H1 (cell line): ENCODE results near the gene SRRM5. TPM values are rescaled to one million over a fixed set of nuclear protein-coding genes. Genes with fewer than 3 reads are reported as not detected.

Source experiments
- CTCF ChIA-PET: fragments of 300-600 bp; sonication (Branson Sonifier 250); formaldehyde crosslinking; loops from one replicate; lab custom pipeline; 2021; ENCODE audit not compliant: partially characterized antibody; lab: Charles Lee
- POLR2A ChIA-PET: fragments of 300-600 bp; sonication (Branson Sonifier 250); formaldehyde crosslinking; loops from one replicate; lab custom pipeline; 2021; ENCODE audit warnings: inconsistent platforms; ENCODE audit not compliant: partially characterized antibody; lab: Charles Lee
- DNase-seq, 2 experiments: peaks; one replicate each; pipeline versions ENCODE4 v3.0.0 to v3.0.0-alpha.2; 2010 to 2022; ENCODE audit warnings: low spot score in 2 of 2, low read depth in 1 of 2, mixed read lengths in 1 of 2
- FAIRE-seq: peaks from 2 replicates; lab custom pipeline; 2011; peaks lifted over from hg19 to GRCh38; lab: Jason Lieb, UNC
- H2AFZ ChIP-seq: 2 replicates; pipeline ENCODE4 v1.8.1; 2012; ENCODE audit warnings: low read length, inconsistent platforms
- H2AK5ac ChIP-seq: 2 replicates; pipeline ENCODE4 v1.6.1; 2013; ENCODE audit warnings: low read depth, low read length
- H2BK120ac ChIP-seq: replicated peaks from 2 replicates; pipeline ENCODE3; 2013; ENCODE audit warnings: low read depth, low read length, inconsistent platforms
- H2BK12ac ChIP-seq: 2 replicates; pipeline ENCODE4 v1.6.1; 2013; ENCODE audit warnings: low read depth, low read length
- H2BK15ac ChIP-seq: 2 replicates; pipeline ENCODE4 v1.6.1; 2013; ENCODE audit warnings: low read length
- H2BK20ac ChIP-seq: 2 replicates; pipeline ENCODE4 v1.6.1; 2013; ENCODE audit warnings: low read length
- H2BK5ac ChIP-seq: 2 replicates; pipeline ENCODE4 v1.6.1; 2013; ENCODE audit warnings: low read depth, low read length
- H3K14ac ChIP-seq: 2 replicates; pipeline ENCODE4 v1.6.1; 2013; ENCODE audit warnings: inconsistent platforms; ENCODE audit not compliant: insufficient read length
- H3K18ac ChIP-seq: 2 replicates; pipeline ENCODE4 v1.6.1; 2013; ENCODE audit warnings: low read length; ENCODE audit errors: extremely low read depth
- H3K23ac ChIP-seq: 2 replicates; pipeline ENCODE4 v1.6.1; 2013; ENCODE audit warnings: inconsistent platforms; ENCODE audit not compliant: insufficient read length
- H3K23me2 ChIP-seq: 2 replicates; pipeline ENCODE4 v1.6.1; 2013; ENCODE audit warnings: low read depth, low read length
- H3K27ac ChIP-seq: 2 replicates; pipeline ENCODE4 v1.6.1; 2011; ENCODE audit warnings: low read depth, low read length, inconsistent platforms
- H3K27me3 ChIP-seq, 4 experiments: replicated peaks in 1 of 4; 1 replicate in 1 of 4; 2 replicates in 3 of 4; pipeline versions ENCODE4 v1.6.1 to v1.8.1; 2011 to 2013; ENCODE audit warnings: low read length in 3 of 4, mild to moderate bottlenecking in 3 of 4, inconsistent platforms in 2 of 4, mixed read lengths in 2 of 4, moderate library complexity in 1 of 4; ENCODE audit not compliant: control insufficient read depth in 3 of 4, insufficient read depth in 3 of 4; ENCODE audit errors: extremely low read depth in 1 of 4
- H3K36me3 ChIP-seq, 4 experiments: 2 replicates each; pipeline versions ENCODE4 v1.6.1 to v1.8.1; 2011 to 2013; ENCODE audit warnings: mild to moderate bottlenecking in 4 of 4, low read length in 3 of 4, moderate library complexity in 2 of 4, control low read depth in 1 of 4, inconsistent platforms in 1 of 4; ENCODE audit not compliant: insufficient read depth in 4 of 4, control insufficient read depth in 2 of 4
- H3K4ac ChIP-seq: replicated peaks from 2 replicates; pipeline ENCODE3; 2013; ENCODE audit warnings: low read length, low read depth, mixed read lengths, inconsistent platforms; ENCODE audit not compliant: insufficient read length
- H3K4me1 ChIP-seq, 4 experiments: replicated peaks in 1 of 4; 1 replicate in 1 of 4; 2 replicates in 3 of 4; pipeline versions ENCODE4 v1.6.1 to v1.8.1; 2011 to 2013; ENCODE audit warnings: low read length in 3 of 4, inconsistent platforms in 2 of 4, mixed read lengths in 1 of 4; ENCODE audit not compliant: insufficient read depth in 4 of 4, control insufficient read depth in 3 of 4
- H3K4me2 ChIP-seq, 2 experiments: 2 replicates each; pipeline versions ENCODE4 v1.6.1 to v1.8.1; 2011 to 2013; ENCODE audit warnings: low read depth in 2 of 2, low read length in 2 of 2, control low read depth in 1 of 2, inconsistent platforms in 1 of 2, mild to moderate bottlenecking in 1 of 2; ENCODE audit not compliant: insufficient read depth in 1 of 2
- H3K4me3 ChIP-seq, 4 experiments: fragments of 200-600, 300-600 bp in 1 of 4; sonication (generic), shearing (Covaris generic), sonication (Bioruptor Twin) in 1 of 4; 2 replicates each; pipeline versions ENCODE4 v1.5.1 to v1.8.1; 2011 to 2016; ENCODE audit warnings: low read length in 4 of 4, low read depth in 3 of 4, control low read depth in 2 of 4, inconsistent platforms in 2 of 4, mild to moderate bottlenecking in 2 of 4, mixed read lengths in 1 of 4, moderate library complexity in 1 of 4; ENCODE audit not compliant: insufficient read depth in 2 of 4; ENCODE audit errors: extremely low read depth in 1 of 4
- H3K56ac ChIP-seq: replicated peaks from 2 replicates; pipeline ENCODE3; 2013; ENCODE audit warnings: low read depth, mild to moderate bottlenecking, mixed read lengths, low read length, inconsistent platforms; ENCODE audit not compliant: insufficient read length
- H3K79me1 ChIP-seq: 2 replicates; pipeline ENCODE4 v1.6.1; 2013; ENCODE audit warnings: low read depth, low read length, control low read depth
- H3K79me2 ChIP-seq, 2 experiments: 2 replicates each; pipeline versions ENCODE4 v1.6.1 to v1.8.1; 2012 to 2013; ENCODE audit warnings: low read length in 2 of 2, mild to moderate bottlenecking in 2 of 2, inconsistent platforms in 1 of 2; ENCODE audit not compliant: insufficient read depth in 2 of 2, control insufficient read depth in 1 of 2
- H3K9ac ChIP-seq, 4 experiments: replicated peaks in 1 of 4; 1 replicate in 1 of 4; 2 replicates in 3 of 4; pipeline versions ENCODE4 v1.6.1 to v1.8.1; 2011 to 2013; ENCODE audit warnings: low read depth in 3 of 4, low read length in 3 of 4, control low read depth in 2 of 4, mild to moderate bottlenecking in 2 of 4, moderate library complexity in 2 of 4, inconsistent platforms in 1 of 4; ENCODE audit errors: extremely low read depth in 1 of 4
- H3K9me3 ChIP-seq, 2 experiments: 2 replicates each; pipeline versions ENCODE4 v1.6.1 to v1.8.1; 2012 to 2013; ENCODE audit warnings: mild to moderate bottlenecking in 2 of 2, moderate library complexity in 2 of 2, control low read depth in 1 of 2, inconsistent platforms in 1 of 2, low read depth in 1 of 2, low read length in 1 of 2, mixed read lengths in 1 of 2; ENCODE audit not compliant: insufficient read depth in 2 of 2
- H4K20me1 ChIP-seq, 2 experiments: replicated peaks in 1 of 2; 2 replicates each; pipeline versions ENCODE3 to v1.8.1; 2011 to 2013; ENCODE audit warnings: inconsistent platforms in 2 of 2, low read length in 2 of 2, mild to moderate bottlenecking in 1 of 2; ENCODE audit not compliant: insufficient read depth in 2 of 2, control insufficient read depth in 1 of 2
- H4K5ac ChIP-seq: 2 replicates; pipeline ENCODE4 v1.6.1; 2013; ENCODE audit warnings: low read length, low read depth, mixed read lengths, inconsistent platforms; ENCODE audit not compliant: insufficient read length
- H4K8ac ChIP-seq: 2 replicates; pipeline ENCODE4 v1.8.0; 2013; ENCODE audit warnings: mild to moderate bottlenecking, moderate library complexity, low read length, inconsistent platforms; ENCODE audit not compliant: insufficient read depth; ENCODE audit errors: extremely low read depth
- H4K91ac ChIP-seq: replicated peaks from 2 replicates; pipeline ENCODE3; 2013; ENCODE audit warnings: low read length, mixed read lengths, inconsistent platforms; ENCODE audit not compliant: insufficient read length
- ATF3 ChIP-seq: IDR thresholded peaks from 2 replicates; pipeline ENCODE4 v1.6.1; 2011; ENCODE audit warnings: low read depth, mild to moderate bottlenecking, low read length; ENCODE audit not compliant: insufficient read depth
- CREB1 ChIP-seq: IDR thresholded peaks from 2 replicates; pipeline ENCODE4 v1.6.1; 2012; ENCODE audit warnings: inconsistent platforms
- CTBP2 ChIP-seq: IDR thresholded peaks from 2 replicates; pipeline ENCODE4 v1.7.0; 2011; ENCODE audit warnings: borderline replicate concordance, mild to moderate bottlenecking, moderate library complexity, mixed read lengths, low read length; ENCODE audit not compliant: insufficient read depth, insufficient read length
- EGR1 ChIP-seq: IDR thresholded peaks from 2 replicates; pipeline ENCODE4 v1.6.1; 2011; ENCODE audit warnings: low read depth, low read length, borderline replicate concordance
- HDAC2 ChIP-seq, 2 experiments: fragments of 300-600 bp in 1 of 2; sonication (generic) in 1 of 2; IDR thresholded peaks; 2 replicates each; pipeline ENCODE4 v1.6.1; 2011 to 2012; ENCODE audit warnings: low read depth in 2 of 2, low read length in 2 of 2, mild to moderate bottlenecking in 2 of 2, moderate library complexity in 2 of 2, borderline replicate concordance in 1 of 2, inconsistent platforms in 1 of 2
- NRF1 ChIP-seq: IDR thresholded peaks from 2 replicates; pipeline ENCODE4 v1.6.1; 2011; ENCODE audit warnings: mild to moderate bottlenecking, low read depth, low read length, improper control_type of control experiment
- POLR2A ChIP-seq, 2 experiments: IDR thresholded peaks; 1 replicate in 1 of 2; 2 replicates in 1 of 2; pipeline ENCODE4 v1.6.1; 2011; ENCODE audit warnings: low read depth in 2 of 2, low read length in 2 of 2, mild to moderate bottlenecking in 2 of 2; ENCODE audit errors: control extremely low read depth in 1 of 2
- RFX5 ChIP-seq: IDR thresholded peaks from 2 replicates; pipeline ENCODE4 v1.6.1; 2011; ENCODE audit warnings: low read depth, low read length, improper control_type of control experiment, borderline replicate concordance
- SIRT6 ChIP-seq: IDR thresholded peaks from one replicate; pipeline ENCODE4 v1.7.1; 2012; ENCODE audit warnings: low read length, inconsistent platforms
- TCF12 ChIP-seq: IDR thresholded peaks from 2 replicates; pipeline ENCODE4 v1.6.1; 2011; ENCODE audit warnings: low read depth, mild to moderate bottlenecking, low read length
- WGBS, 2 experiments: shearing (Covaris generic) in 1 of 2; methylation state at CpG; one replicate each; pipeline versions ENCODE4 v1.1.6 to v1.1.7; 2013 to 2015; ENCODE audit warnings: low lambda C conversion rate in 2 of 2, mixed read lengths in 2 of 2, inconsistent platforms in 1 of 2, low coverage in 1 of 2, missing lambda C conversion rate in 1 of 2; ENCODE audit not compliant: insufficient replicate concordance in 2 of 2, insufficient coverage in 1 of 2, insufficient read length in 1 of 2; ENCODE audit errors: extremely low coverage in 1 of 2, missing lambda C conversion rate in 1 of 2; 5-methylcytosine and 5-hydroxymethylcytosine counted together
- polyA plus RNA-seq, 7 experiments: library from polyadenylated mRNA; depleted of rRNA in 3 of 7; stranded (reverse) in 5 of 7; unstranded in 2 of 7; fragments of >200 nt in 5 of 7; fragments of 200-250 nt in 2 of 7; gene quantifications; 1 replicate in 5 of 7; 2 replicates in 1 of 7; 4 replicates in 1 of 7; pipeline versions ENCODE4 v1.2.1 to v1.2.3, GENCODE V29; 2011 to 2013; ENCODE audit warnings: missing spikeins in 2 of 7, mixed read lengths in 2 of 7
- total RNA-seq: library from RNA; stranded (reverse); fragmentation: NEBNext Ultra II Directional; extraction: Animal tissue kit (Norgen Biotek cat#: 25700); gene quantifications from 2 replicates; pipeline ENCODE4 v1.2.1, GENCODE V29; 2021

Gene SRRM5
- total and polyA plus RNA-seq, 2 of the 8 experiments (the other 6 are each of a cell fraction or from before 2014, with no cell fraction given): 0.06 to 0.11 TPM

- peaks cover 1 to 3% of the 10 kb centered on the region in 2 experiments for H4K20me1 ChIP-seq
- H3K4me2 ChIP-seq: no peak overlapping the region
- POLR2A ChIA-PET: interaction anchor here (0.6 to 2.1 kb wide), 6 partner anchors 13 to 40 kb away, joined by 3 to 12 read pairs (median 4); partner anchors contain the start of genes IRGQ and ZNF576
- no peak overlapping the region for H4K91ac ChIP-seq
- no peak overlapping the region for H3K4ac ChIP-seq
- no peak overlapping the region for H3K18ac ChIP-seq
- DNase-seq (no peak), FAIRE-seq (no peak)
- H3K14ac ChIP-seq: no peak overlapping the region
- no peaks in the 10 kb centered on the region for H3K27me3 ChIP-seq
- 0 out of 2 replicates have a peak overlapping the region, but pooled peaks have one; percentile 0 for H2AK5ac ChIP-seq
- no peak overlapping the region for H2AFZ ChIP-seq
- no peaks in the 10 kb centered on the region for H3K9me3 ChIP-seq
- no peaks in the 10 kb centered on the region; the same call in 1 of the 2 replicates for H3K79me1 ChIP-seq
- H3K27ac ChIP-seq: no peak overlapping the region
- no peak overlapping the region for H4K5ac ChIP-seq
- H4K8ac ChIP-seq: no peak overlapping the region
- H3K56ac ChIP-seq: no peak overlapping the region
- no peak overlapping the region for H3K23ac ChIP-seq
- H3K9ac ChIP-seq: no peak overlapping the region
- no peak overlapping the region for H3K4me3 ChIP-seq
- no peaks in the 10 kb centered on the region; a peak in 2 of 8 replicates for H3K36me3 ChIP-seq
- H2BK12ac ChIP-seq: no peak overlapping the region
- peaks cover 10% of the 10 kb centered on the region for H3K23me2 ChIP-seq
- H2BK20ac ChIP-seq: no peak overlapping the region
- H2BK120ac ChIP-seq: no peak overlapping the region
- WGBS, 2 experiments: 100% methylated on average over 1 of the region's 1 CpG; no CpG with 5 or more reads in 1 of the 2 experiments
- H2BK5ac ChIP-seq: no peak overlapping the region
- peaks cover 6 to 16% (median 11%) of the 10 kb centered on the region in 4 experiments for H3K4me1 ChIP-seq
- H3K79me2 ChIP-seq: peaks cover 0 to 2% of the 10 kb centered on the region in 2 experiments; a peak in 2 of 4 replicates
- CTCF ChIA-PET: interaction anchor here (1.6 kb wide), 1 partner anchor 29 kb away, joined by 10 read pairs; no protein-coding TSS in a partner anchor
- TF ChIP-seq CTBP2 (no peak), CREB1 (no peak), EGR1 (no peak), TCF12 (no peak), RFX5 (no peak), NRF1 (no peak), POLR2A (IDR thresholded peaks at IDR 0.05; ENCODE audit: control extremely low read depth in 1 of 2, low read depth in 2 of 2, low read length in 2 of 2) (no peak), HDAC2 (IDR thresholded peaks at IDR 0.05; ENCODE audit: borderline replicate concordance in 1 of 2, low read depth in 2 of 2, low read length in 2 of 2) (no peak), SIRT6 (no peak), ATF3 (no peak)
- H2BK15ac ChIP-seq: no peak overlapping the region
These were observed 11.1 kb downstream of the SRRM5 start for GRCh38 chr19:43622956-43623355.
